Uterus (tissue), 2 donors: ENCODE data around the gene PTPRG.

ENCODE experiments used
- CTCF ChIP-seq, 4 experiments: fragments of 200-600 bp in 2 of 4; fragments of 450-650 bp in 2 of 4; sonication (generic) in 2 of 4; IDR thresholded peaks; one replicate each; pipeline ENCODE4 v1.5.1; 2016 to 2019; ENCODE audit warnings: antibody characterized with exemption in 4 of 4, mild to moderate bottlenecking in 2 of 4, moderate library complexity in 1 of 4
- POLR2A ChIP-seq, 2 donors: fragments of 450-650 bp; IDR thresholded peaks; one replicate each; pipeline ENCODE4 v1.6.1; 2016; ENCODE audit warnings: antibody characterized with exemption in 2 of 2, mild to moderate bottlenecking in 1 of 2, moderate library complexity in 1 of 2

GRCh38 chr3:62028236-62028635, 466.9 kb downstream of the PTPRG start:
- TF ChIP-seq POLR2A (IDR thresholded peaks at IDR 0.05) (no peak), CTCF (IDR thresholded peaks at IDR 0.05) (no peak)
